ENCODE results near the gene EIF5A2. TPM values are rescaled to one million over a fixed set of nuclear protein-coding genes. Genes with fewer than 3 reads are reported as not detected.

The EIF5A2 gene
- 9.7 to 15.9 TPM (median 15.1 TPM) in 5 replicates for total RNA-seq (2022; extraction: Qiagen RNA extraction; ENCODE audit: low read depth)

DNA sequence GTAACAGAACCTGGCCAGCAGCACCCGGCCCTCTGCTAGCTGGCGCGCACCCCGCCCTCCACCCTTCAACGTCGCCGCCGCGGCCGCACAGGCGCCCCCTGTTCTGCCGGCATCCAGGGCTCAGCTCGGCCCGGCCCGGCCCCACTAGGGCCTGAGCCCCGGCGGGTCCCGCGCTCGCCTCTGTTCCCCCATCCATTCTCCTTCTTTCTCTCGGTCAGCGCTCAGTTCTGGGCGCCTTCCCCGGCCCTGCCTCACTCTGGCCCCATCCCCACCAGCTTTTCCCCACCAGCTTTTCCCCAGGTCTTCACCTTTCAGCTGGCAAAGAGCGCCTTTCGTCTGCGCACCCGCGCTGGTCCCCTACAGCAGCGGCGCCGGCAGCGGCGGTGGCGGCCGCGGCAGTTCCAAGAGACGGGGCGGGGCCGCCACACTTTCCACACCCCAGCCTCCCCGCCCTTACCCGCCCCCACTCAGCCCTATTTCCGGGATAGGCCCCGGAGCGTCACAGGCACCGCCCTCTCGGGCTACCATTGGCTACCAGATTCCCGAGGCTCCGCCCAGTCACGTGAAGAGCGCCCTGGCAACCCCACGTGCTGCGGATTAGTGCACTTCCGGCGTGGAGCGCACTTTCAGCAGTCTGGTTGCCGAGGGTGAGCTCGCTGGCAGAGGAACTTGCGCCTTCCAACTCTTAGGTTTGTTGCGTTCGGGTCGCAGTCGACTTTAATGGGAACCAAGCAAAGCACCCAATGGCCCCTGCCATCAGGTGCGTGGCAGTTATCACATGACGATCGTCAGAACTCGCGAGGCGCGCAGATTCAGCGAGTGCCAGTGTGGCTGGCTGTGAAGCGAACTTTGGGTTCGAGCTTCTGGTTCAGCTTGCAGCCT is at the start of gene EIF5A2:
Gene EIF5A2, minus strand, starts transcription at position 403 of the 882 bp plus-strand sequence. CDS start 831 bp downstream, outside the sequence.

DNA sequence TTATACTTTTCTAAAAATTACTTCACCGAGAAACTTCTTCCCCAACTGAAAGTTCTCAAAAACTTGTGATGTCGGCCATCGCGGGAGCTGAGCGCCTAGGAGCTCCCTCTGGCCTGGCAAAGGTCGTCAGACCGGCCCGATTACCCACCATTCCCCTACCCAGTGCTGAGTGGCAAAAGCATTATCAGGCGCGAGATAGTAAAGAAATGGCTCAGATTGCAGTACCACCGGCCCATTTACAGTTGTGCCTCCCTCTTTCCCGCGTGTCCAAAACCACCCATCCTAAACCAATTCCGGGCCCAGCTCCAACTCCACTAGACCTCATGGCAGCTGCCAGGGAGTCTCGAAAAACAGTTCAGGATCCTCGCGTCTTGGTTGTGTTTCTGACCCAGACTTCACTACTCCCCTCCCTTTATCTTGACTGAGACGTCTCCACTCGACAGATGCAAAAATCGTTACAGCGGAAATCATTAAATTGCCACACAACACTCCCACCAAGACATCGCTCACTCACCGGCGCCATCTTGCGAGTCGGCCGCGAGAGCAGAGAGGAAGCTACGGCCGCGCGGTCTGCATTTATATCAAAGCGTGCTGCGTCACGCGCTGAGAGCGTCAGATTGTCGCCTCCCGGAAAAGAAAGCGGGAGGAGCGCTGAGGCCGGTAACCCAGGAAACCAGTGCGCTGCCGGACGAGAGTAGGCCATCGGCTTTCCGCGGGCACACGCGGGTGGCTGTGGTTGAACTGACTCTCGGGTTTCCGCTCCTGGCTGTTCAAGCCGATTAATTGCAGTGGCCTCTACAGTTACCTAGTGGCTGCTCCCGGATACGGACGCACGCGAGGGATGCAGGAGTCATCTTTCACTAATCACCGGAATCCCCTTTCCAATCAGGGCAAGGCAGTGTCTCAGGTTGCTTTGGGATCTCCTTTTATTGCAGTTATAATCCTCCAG is 38.5 kb downstream of the EIF5A2 start, which contains the start of gene RPL22L1:
Gene RPL22L1, minus strand, starts transcription at position 551 of the 949 bp plus-strand sequence. Its CDS starts 28 bp downstream, at position 523.

Other genes starting within 250 kb of the EIF5A2 start
- gene RPL22L1, start 38.4 kb downstream of the EIF5A2 start, total RNA-seq (2022; extraction: Qiagen RNA extraction; ENCODE audit: low read depth): 195 to 290 TPM (median 245 TPM) in 5 replicates
- gene SLC2A2, start 118.1 kb upstream of the EIF5A2 start, total RNA-seq (2022; extraction: Qiagen RNA extraction; ENCODE audit: low read depth): not detected in 5 replicates

Data from A549 treated with RU486 at 1 μM for 4 hours (cell line).